Panc1 (cell line): ENCODE results near the gene LHX3. TPM values are rescaled to one million over a fixed set of nuclear protein-coding genes. Genes with fewer than 3 reads are reported as not detected.

Experiments used
- ATAC-seq: fragments of 200-7000 bp; cut with Tn5 transposase; 2 replicates; pipeline ENCODE4 v1.9.1; 2020; ENCODE audit warnings: mild to moderate bottlenecking, moderate library complexity
- BruUV-seq: library from RNA; stranded (reverse); fragments of 400-500 nt; replicated peaks from 2 replicates; lab custom pipeline; 2021; lab: Mats Ljungman, UMichigan
- CTCF ChIA-PET: fragments of 300-600 bp; sonication (Branson Sonifier 250); formaldehyde crosslinking; loops from one replicate; lab custom pipeline; 2022; ENCODE audit warnings: antibody characterized with exemption; lab: Charles Lee
- POLR2A ChIA-PET: fragments of 300-600 bp; sonication (Branson Sonifier 250); formaldehyde crosslinking; loops from one replicate; lab custom pipeline; 2022; ENCODE audit warnings: antibody characterized with exemption; lab: Charles Lee
- DNase-seq: peaks from one replicate; pipeline ENCODE4 v3.0.0-alpha.2; 2010; ENCODE audit warnings: low read depth, low spot score
- H3K27ac ChIP-seq: 2 replicates; pipeline ENCODE4 v1.5.1; 2011; ENCODE audit warnings: mild to moderate bottlenecking, low read length, inconsistent platforms
- H3K27me3 ChIP-seq: fragments of 200-500 bp; sonication (Bioruptor generic); 2 replicates; pipeline ENCODE4 v1.6.0; 2014; ENCODE audit warnings: low read length, inconsistent platforms; ENCODE audit not compliant: control insufficient read depth, insufficient read depth
- H3K36me3 ChIP-seq: fragments of 200-500 bp; sonication (Bioruptor generic); 2 replicates; pipeline ENCODE4 v1.5.1; 2014; ENCODE audit warnings: inconsistent platforms, mild to moderate bottlenecking, low read length, moderate library complexity; ENCODE audit not compliant: control insufficient read depth, insufficient read depth
- H3K4me1 ChIP-seq: 2 replicates; pipeline ENCODE4 v1.5.1; 2011; ENCODE audit warnings: inconsistent platforms, mild to moderate bottlenecking, low read length, moderate library complexity; ENCODE audit not compliant: control insufficient read depth, insufficient read depth
- H3K4me3 ChIP-seq, 2 experiments: 2 replicates each; pipeline ENCODE4 v1.5.1; 2011 to 2012; ENCODE audit warnings: low read depth in 2 of 2, low read length in 2 of 2, mild to moderate bottlenecking in 2 of 2, inconsistent platforms in 1 of 2, moderate library complexity in 1 of 2
- H3K9me3 ChIP-seq: fragments of 200-500 bp; sonication (Bioruptor generic); 2 replicates; pipeline ENCODE4 v1.5.1; 2014; ENCODE audit warnings: low read depth, mild to moderate bottlenecking, inconsistent platforms, low read length, moderate library complexity; ENCODE audit not compliant: control insufficient read depth, insufficient read depth
- CTCF ChIP-seq: fragments of 450-650 bp; IDR thresholded peaks from 2 replicates; pipeline ENCODE4 v1.5.1; 2017; ENCODE audit warnings: mild to moderate bottlenecking
- POLR2AphosphoS5 ChIP-seq: IDR thresholded peaks from 2 replicates; pipeline ENCODE4 v1.6.1; 2012; ENCODE audit warnings: mild to moderate bottlenecking, low read depth, low read length, moderate library complexity
- SIN3A ChIP-seq: IDR thresholded peaks from 2 replicates; pipeline ENCODE4 v1.6.1; 2012; ENCODE audit warnings: low read depth, mild to moderate bottlenecking, low read length, moderate library complexity, borderline replicate concordance; ENCODE audit not compliant: insufficient read depth
- TCF7L2 ChIP-seq: IDR thresholded peaks from 2 replicates; pipeline ENCODE4 v1.6.1; 2011; ENCODE audit warnings: mild to moderate bottlenecking, low read depth, low read length, inconsistent platforms
- in situ Hi-C: cut with HindIII; loops from 2 replicates; pipeline ENCODE4 v1.10.0; 2016; ENCODE audit warnings: low sequenced_read_pairs, low pct_unique_long_range_greater_than_20kb
- intact Hi-C: fragments of 100-400 bp; cut with micrococcal nuclease; formaldehyde crosslinking; loops from one replicate; pipeline ENCODE4 v1.10.0; 2022; ENCODE audit not compliant: unreplicated experiment
- total RNA-seq: library from RNA; stranded (reverse); gene quantifications from one replicate; pipeline ENCODE4 v1.2.1, GENCODE V29; 2021; ENCODE audit not compliant: unreplicated experiment
- TF ChIP-seq, protein P1 (sequence below), 2 experiments: IDR thresholded peaks; 2 replicates each; pipeline ENCODE4 v1.6.1; 2011 to 2012; ENCODE audit warnings: low read depth in 2 of 2, control low read depth in 1 of 2, low read length in 1 of 2, mild to moderate bottlenecking in 1 of 2, moderate library complexity in 1 of 2; ENCODE audit not compliant: insufficient read depth in 1 of 2

Gene LHX3
- total RNA-seq, 1 experiment from 2014 or later = 0.13 TPM

- POLR2A ChIA-PET = no interaction called here
- H3K4me1 ChIP-seq = no peaks in the 10 kb centered on the region; the same call in 1 of the 2 replicates
- ATAC-seq = no peak; the same call in 1 of the 2 replicates
- no peak overlapping the region for H3K4me3 ChIP-seq
- H3K9me3 ChIP-seq = no peaks in the 10 kb centered on the region
- CTCF ChIA-PET = no interaction called here
- in situ Hi-C loops (no loop called here), intact Hi-C loops (no loop called here)
- TF ChIP-seq POLR2AphosphoS5 (no peak), CTCF (no peak), TCF7L2 (no peak)
- H3K36me3 ChIP-seq = no peaks in the 10 kb centered on the region
- no peak overlapping the region for H3K27ac ChIP-seq
- no TSS peak for BruUV-seq
- no peaks in the 10 kb centered on the region for H3K27me3 ChIP-seq
- DNase-seq = no peak
These were observed 26.2 kb downstream of the LHX3 start for GRCh38 chr9:136178773-136179075.

GRCh38 chr9:136178061-136178772 lies 26.7 kb downstream of the LHX3 start:
- ATAC-seq (no peak), DNase-seq (no peak)
- no peak for TF ChIP-seq SIN3A
- TF ChIP-seq TCF7L2 = no peak
- TF ChIP-seq, protein P1, sequence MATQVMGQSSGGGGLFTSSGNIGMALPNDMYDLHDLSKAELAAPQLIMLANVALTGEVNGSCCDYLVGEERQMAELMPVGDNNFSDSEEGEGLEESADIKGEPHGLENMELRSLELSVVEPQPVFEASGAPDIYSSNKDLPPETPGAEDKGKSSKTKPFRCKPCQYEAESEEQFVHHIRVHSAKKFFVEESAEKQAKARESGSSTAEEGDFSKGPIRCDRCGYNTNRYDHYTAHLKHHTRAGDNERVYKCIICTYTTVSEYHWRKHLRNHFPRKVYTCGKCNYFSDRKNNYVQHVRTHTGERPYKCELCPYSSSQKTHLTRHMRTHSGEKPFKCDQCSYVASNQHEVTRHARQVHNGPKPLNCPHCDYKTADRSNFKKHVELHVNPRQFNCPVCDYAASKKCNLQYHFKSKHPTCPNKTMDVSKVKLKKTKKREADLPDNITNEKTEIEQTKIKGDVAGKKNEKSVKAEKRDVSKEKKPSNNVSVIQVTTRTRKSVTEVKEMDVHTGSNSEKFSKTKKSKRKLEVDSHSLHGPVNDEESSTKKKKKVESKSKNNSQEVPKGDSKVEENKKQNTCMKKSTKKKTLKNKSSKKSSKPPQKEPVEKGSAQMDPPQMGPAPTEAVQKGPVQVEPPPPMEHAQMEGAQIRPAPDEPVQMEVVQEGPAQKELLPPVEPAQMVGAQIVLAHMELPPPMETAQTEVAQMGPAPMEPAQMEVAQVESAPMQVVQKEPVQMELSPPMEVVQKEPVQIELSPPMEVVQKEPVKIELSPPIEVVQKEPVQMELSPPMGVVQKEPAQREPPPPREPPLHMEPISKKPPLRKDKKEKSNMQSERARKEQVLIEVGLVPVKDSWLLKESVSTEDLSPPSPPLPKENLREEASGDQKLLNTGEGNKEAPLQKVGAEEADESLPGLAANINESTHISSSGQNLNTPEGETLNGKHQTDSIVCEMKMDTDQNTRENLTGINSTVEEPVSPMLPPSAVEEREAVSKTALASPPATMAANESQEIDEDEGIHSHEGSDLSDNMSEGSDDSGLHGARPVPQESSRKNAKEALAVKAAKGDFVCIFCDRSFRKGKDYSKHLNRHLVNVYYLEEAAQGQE (IDR thresholded peaks at IDR 0.05; ENCODE audit: insufficient read depth in 1 of 2, low read depth in 2 of 2, low read length in 1 of 2) = no peak
- no peak for TF ChIP-seq POLR2AphosphoS5
- TF ChIP-seq CTCF = no peak
- intact Hi-C loops (no loop called here), in situ Hi-C loops (no loop called here)
- Histone ChIP-seq H3K9me3 (no peaks in the 10 kb centered on the region), H3K27ac (no peak overlapping the region), H3K36me3 (no peaks in the 10 kb centered on the region), H3K4me1 (no peaks in the 10 kb centered on the region; the same call in 1 of the 2 replicates), H3K4me3 (no peak overlapping the region), H3K27me3 (no peaks in the 10 kb centered on the region)
- BruUV-seq = no TSS peak
- POLR2A ChIA-PET = no interaction called here
- CTCF ChIA-PET = no interaction called here
